Effector CD4-positive, alpha-beta T cell (primary cell): ENCODE data around the gene CCDC149.
"Not testable (repeated sequence)": the region's sequence is repeated elsewhere in the genome, so short reads cannot be mapped to it uniquely, and the experiment has no call there.

ENCODE experiments used
- DNase-seq: peaks from one replicate; pipeline ENCODE4 v3.0.0-alpha.2; 2020

Gene CCDC149

DNA sequence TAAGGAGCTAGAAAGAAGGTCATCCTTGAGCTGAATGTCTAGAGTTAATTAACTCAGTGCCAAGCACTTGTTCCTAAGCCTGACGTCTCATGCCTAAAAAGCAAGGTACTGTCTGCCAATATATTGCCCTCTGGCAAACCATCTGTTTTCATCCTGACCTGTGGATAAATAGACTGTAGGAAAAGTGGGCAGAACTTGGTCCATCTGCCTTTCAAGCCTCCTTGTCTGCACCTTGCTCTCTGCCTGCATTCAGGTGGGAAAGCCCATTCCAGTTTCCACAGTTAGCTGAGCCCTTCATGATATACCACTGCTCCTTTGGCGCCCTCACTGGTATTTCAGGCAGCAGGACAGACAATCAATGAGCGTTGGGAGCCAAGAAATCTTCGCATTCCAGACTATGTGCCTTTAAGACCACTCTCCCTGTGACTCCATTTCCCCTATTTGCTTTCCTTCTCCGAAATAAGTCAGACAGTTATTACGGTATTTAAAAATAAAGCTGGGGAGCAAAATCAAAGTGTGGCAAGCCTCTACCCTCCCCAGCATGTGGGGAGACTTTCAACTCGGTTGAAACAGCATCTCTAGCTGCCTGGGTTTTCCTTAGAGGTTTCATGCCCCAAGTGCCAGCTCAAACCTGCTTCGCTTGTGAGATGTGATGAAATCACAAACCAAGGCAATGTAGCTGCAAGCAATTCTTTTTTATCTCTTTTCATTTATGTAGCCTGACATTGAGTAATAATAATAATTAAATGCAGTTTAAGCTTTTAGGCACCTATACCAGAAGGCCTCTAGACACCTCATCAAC is 2.5 kb upstream of the CCDC149 start:
- no peak for DNase-seq

DNA sequence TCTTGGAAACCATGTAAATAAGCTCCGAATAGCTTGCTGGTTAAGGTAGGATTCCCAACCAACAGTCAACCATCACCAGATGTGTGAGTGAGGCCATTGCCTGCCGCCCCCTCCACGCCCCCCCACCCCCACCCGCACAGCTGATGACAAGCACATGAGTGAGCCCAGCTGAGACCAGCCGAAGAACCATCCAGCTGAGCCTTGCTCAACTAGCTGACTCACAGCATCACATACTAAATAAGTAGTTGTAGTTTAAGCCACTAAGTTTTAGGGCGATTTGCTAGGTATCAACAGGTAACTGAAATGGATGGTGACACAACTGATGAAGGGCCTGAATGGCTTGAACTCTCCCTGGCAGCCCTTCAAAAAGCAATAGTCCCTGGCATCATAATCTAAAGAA is 1.6 kb upstream of the CCDC149 start:
- DNase-seq, result no peak

GRCh38 chr4:24913119-24913485 is 260 bp upstream of the CCDC149 start:
- DNase-seq, result no peak

GRCh38 chr4:24910499-24910898 is 2.3 kb downstream of the CCDC149 start:
- no peak for DNase-seq

DNA sequence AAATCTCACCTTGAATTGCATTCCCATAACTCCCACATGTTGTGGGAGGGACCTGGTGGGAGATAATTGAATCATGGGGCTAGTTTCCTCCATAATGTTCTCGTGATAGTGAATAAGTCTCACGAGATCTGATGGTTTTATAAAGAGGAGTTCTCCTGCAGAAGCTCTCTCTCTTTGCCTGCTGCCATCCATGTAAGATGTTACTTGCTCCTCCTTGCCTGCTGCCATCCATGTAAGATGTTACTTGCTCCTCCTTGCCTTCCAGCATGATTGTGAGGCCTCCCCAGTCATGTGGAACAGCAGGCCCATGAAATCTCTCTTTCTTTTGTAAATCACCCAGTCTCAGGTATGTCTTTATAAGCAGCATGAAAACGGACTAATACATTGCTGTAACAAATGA is 3.2 kb downstream of the CCDC149 start:
- DNase-seq, result not testable (repeated sequence)

DNA sequence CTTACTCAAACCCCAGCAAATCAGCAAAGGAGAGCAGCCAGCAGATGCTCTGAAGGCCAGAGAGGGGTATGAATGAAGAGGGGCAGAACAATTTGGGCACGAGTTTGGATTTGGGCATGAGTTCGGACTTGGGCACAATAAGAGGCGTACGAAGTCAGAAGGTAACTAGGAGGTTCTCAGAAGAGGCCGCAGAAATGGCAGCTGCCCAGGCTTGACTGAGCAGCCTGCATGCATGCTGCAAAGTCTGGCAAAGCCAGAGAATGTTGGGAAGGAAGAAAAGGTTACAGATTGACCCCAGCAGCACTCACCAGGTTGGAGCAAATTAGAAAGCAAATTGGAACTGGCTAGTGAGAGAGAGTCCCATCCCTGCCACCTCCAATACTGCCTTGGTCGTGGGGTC is 15.2 kb downstream of the CCDC149 start:
- no peak for DNase-seq

DNA sequence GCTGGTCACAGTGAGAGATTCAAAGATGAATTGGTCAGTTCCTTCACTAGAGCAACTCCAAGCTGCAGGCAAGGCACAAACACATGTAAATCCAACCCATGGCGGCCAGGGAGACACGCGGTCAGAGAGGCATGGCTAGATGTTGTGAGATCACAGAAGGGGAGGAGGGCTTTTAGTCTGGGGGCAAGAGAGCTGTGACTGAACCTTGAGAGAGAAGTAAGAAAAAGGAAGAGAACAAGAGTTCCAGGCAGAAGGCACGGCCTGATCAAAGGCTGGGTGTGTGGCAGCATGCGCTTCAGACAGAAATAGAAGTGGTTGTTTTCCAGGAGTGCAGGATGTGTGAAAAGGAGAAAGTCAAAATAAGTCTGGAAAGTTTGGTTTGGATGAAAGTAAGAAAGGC is 15.9 kb downstream of the CCDC149 start:
- no peak for DNase-seq

GRCh38 chr4:24896056-24896455 is 16.8 kb downstream of the CCDC149 start:
- DNase-seq, result no peak

DNA sequence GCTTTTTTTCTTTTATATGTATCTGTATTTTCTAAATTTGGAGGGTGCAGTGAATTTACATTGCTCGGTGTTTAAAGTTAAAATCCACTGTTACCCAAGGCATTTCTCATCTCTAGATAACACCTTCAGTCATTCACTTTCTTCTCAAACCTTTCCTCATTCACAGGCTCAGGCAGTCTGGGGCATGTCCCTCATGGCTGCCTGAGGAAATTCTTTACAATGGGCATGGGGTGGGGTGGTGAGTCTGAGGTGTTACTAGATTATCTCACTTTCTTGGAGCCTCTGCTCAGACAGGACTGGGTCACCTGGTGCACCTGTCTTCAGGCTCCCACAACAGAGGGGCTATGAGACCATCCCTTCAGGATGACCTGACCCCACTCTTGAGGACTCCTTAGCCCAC is 17.4 kb downstream of the CCDC149 start:
- DNase-seq, result no peak

GRCh38 chr4:24894846-24895245 is 18.0 kb downstream of the CCDC149 start:
- DNase-seq, result no peak

- no peak for DNase-seq
Measured at GRCh38 chr4:24894243-24894642, 18.6 kb downstream of the CCDC149 start.

GRCh38 chr4:24892778-24893177 is 20.1 kb downstream of the CCDC149 start:
- no peak for DNase-seq

DNA sequence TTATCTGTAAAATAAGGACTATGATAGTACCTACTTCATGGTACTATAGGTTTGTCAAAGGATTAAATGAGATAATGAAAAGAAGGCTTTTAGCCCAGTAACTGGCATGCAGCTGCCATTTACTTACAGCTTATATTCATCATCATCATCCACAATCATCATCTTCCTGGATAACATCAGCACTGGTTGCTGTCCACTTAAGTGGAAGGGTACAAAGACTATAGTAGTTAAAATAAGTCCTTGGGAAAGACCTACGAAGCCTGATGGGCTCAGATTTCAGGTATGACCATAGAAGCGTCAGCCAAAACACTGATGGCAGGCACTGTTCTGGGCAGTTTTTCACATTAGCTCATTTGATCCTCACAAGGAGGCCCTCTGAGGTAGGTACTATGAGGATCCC is 20.6 kb downstream of the CCDC149 start:
- no peak for DNase-seq

GRCh38 chr4:24890561-24891126 is 22.2 kb downstream of the CCDC149 start:
- DNase-seq, result no peak

- no peak for DNase-seq
Measured at GRCh38 chr4:24889991-24890390, 22.9 kb downstream of the CCDC149 start.

DNA sequence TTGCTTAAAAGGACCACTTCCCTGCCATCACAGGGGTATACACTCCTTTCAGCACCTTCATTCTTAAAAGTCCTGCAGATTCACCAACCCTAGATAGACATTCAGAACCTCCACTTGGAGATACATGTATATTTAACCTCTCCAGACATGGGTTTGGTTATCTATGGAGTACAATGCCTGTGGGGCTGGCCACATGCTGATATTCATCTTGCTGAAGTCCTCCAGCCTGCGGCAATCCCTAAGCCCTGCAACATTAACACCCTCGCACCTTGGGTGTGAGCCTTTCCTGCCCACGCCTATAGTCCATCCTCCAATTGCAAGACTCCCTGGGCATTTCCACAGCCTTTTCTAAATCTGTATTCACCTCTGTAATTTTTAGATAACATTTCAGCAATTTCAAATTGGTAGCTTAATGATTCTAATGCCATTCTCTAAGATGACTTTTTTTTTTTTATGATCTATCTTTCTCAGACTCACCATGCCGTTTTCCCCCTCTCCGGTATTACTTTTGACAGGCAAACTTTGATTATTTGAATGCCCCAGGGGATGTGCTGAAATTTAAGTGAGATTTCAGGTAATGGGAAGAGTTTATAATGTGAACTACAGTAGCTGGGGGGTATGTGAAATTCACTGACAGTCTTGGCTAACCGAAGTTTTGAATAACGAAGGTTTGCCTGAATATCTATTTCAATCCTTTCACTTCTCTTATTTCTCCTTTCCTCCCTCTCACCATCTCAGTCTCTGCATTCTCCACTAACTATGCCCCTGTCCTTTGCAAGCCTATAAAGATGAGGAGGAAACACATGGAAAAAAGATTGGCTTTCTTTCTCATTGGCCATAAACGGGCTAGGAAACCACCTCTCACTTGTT is 24.1 kb downstream of the CCDC149 start:
- DNase-seq, result no peak

- no peak for DNase-seq
Measured at GRCh38 chr4:24887881-24888430, 24.9 kb downstream of the CCDC149 start.

DNA sequence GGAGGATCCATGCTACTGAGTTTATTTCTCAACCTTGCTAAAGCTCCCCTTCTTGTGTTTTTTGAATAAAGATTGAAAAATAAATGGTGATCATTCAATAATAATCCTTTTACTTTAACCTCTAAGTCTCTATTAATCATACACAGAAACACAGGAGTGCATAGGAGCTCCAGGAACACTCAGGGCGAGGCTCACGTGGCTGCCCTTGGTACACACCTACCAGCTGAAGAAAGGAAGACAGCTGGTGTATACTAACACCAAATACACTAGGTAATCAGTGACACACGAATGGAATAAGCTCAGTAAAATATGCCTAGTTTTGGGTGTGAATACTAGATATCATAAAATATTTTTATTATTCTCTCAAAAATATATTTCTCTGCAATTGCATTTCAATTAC is 26.2 kb downstream of the CCDC149 start:
- DNase-seq, result no peak

DNA sequence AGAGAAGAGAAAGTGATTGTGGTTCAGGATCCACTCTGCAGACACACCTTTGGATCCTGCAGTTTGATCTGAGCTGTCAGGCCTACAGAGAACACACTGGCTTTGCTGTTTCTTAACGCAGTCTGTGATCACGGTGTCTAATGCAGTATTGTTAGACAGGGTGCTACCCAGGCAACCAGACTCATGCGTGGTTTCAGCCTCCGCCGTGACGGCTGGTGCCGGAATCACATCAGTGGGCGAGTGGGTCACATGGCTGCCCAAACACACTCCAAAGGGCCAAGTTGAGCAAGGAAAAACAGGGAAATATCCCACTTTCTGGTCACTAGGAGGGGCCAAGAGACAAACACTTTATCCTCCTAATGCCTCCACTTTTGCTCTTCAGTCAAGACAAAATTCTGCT is 27.5 kb downstream of the CCDC149 start:
- no peak for DNase-seq

DNA sequence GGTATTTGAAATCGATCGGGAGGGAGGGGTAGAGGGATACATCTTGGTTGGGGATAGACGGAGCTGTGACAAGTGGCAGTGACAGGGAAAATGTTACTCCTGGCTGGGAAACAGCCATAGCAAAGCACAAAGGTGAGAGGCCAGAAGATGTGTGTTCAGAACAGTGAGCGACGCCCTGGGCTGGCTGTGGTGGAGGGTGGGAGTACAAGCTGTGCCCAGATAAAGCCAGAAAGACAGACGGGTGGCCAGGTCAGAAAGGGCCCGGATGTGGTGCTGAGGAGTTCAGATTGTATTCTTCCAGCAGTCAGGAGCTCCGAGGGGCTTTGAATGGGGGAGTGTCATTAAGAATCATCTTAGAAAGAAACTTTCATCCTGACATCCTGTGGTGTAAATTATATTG is 27.9 kb downstream of the CCDC149 start:
- no peak for DNase-seq

- no peak for DNase-seq
Measured at GRCh38 chr4:24881508-24882196, 31.2 kb downstream of the CCDC149 start.

DNA sequence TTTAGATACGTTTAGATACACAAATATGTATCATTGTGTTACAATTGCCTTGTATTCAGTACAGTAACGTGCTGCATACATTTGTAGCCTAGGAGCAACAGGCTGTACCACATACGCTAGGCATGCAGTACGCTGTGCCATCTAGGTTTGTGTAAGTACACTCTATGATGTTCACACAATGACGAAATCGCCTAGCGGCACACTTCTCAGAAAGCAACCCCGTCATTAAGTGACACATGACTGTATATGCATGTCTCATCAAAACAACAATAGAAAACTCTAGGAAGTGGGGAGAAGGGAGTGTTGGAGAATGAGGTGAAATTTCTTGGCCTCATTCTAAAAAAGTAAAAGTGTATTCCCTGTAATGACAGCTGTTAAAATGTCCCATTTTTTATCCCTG is 32.7 kb downstream of the CCDC149 start:
- no peak for DNase-seq

DNA sequence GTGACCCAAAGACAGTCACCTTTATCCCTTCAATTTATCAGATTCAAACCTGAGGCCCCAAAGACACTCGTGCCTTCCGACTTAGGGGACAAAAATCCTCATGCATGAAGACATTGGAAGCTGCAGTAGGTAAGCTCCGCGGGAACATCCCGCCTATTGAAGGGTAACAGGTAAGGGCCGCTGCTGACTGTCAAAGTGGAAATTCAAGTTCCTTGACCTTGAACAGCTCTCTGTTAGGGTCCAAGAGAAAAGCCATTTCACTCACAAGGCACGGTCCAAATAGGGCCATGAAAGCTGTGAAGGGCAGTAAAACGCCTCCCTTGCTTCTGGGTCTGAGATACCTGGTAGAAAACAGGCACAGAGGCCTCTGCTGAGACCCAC is 34.2 kb downstream of the CCDC149 start:
- DNase-seq, result no peak
